HL-60 (cell line): ENCODE data around the gene POU2F1.

Source experiments
- CTCF ChIP-seq: IDR thresholded peaks from one replicate; pipeline ENCODE4 v1.5.1; 2011; ENCODE audit warnings: low read length, control low read depth, inconsistent platforms; ENCODE audit not compliant: insufficient read depth
- GABPA ChIP-seq: IDR thresholded peaks from 2 replicates; pipeline ENCODE4 v1.6.1; 2012; ENCODE audit warnings: low read depth
- POLR2AphosphoS5 ChIP-seq: IDR thresholded peaks from 2 replicates; pipeline ENCODE4 v1.6.1; 2012; ENCODE audit warnings: low read depth
- SPI1 ChIP-seq: IDR thresholded peaks from 2 replicates; pipeline ENCODE4 v1.6.1; 2012; ENCODE audit warnings: low read depth, mild to moderate bottlenecking, borderline replicate concordance
- TF ChIP-seq, protein P1 (sequence below): IDR thresholded peaks from 2 replicates; pipeline ENCODE4 v1.6.1; 2012; ENCODE audit warnings: low read depth; ENCODE audit not compliant: insufficient replicate concordance

DNA sequence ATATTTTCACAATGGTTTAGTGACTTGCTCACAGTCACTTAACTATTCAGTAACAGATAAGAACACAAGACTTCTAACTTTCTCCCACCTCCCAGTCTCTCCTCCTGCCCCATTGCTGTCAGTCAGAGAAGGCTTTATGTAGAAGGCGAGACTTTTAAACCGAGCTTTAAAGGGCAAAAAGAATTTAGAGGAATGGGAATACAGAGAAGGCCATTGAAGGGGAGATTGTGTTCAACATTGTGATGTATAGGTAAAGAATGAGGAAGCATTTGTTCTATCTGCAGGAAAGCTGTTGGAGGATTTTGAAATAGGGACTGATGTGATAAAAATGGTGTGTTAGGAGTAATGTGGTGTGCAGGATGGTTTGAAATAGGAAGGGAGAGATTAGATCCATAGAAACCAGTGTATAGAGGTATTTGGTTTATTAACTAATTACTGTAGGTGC lies 7.3 kb downstream of the POU2F1 start:
- TF ChIP-seq CTCF: no peak
- TF ChIP-seq POLR2AphosphoS5: no peak
- no peak for TF ChIP-seq GABPA
- TF ChIP-seq, protein P1, sequence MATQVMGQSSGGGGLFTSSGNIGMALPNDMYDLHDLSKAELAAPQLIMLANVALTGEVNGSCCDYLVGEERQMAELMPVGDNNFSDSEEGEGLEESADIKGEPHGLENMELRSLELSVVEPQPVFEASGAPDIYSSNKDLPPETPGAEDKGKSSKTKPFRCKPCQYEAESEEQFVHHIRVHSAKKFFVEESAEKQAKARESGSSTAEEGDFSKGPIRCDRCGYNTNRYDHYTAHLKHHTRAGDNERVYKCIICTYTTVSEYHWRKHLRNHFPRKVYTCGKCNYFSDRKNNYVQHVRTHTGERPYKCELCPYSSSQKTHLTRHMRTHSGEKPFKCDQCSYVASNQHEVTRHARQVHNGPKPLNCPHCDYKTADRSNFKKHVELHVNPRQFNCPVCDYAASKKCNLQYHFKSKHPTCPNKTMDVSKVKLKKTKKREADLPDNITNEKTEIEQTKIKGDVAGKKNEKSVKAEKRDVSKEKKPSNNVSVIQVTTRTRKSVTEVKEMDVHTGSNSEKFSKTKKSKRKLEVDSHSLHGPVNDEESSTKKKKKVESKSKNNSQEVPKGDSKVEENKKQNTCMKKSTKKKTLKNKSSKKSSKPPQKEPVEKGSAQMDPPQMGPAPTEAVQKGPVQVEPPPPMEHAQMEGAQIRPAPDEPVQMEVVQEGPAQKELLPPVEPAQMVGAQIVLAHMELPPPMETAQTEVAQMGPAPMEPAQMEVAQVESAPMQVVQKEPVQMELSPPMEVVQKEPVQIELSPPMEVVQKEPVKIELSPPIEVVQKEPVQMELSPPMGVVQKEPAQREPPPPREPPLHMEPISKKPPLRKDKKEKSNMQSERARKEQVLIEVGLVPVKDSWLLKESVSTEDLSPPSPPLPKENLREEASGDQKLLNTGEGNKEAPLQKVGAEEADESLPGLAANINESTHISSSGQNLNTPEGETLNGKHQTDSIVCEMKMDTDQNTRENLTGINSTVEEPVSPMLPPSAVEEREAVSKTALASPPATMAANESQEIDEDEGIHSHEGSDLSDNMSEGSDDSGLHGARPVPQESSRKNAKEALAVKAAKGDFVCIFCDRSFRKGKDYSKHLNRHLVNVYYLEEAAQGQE: no peak
- no peak for TF ChIP-seq SPI1
